GM12864 (cell line): ENCODE results near the gene PLAC1.

Source experiments
- DNase-seq: peaks from one replicate; pipeline ENCODE4 v3.0.0-alpha.2; 2011; ENCODE audit warnings: low read depth
- H3K4me3 ChIP-seq: 2 replicates; pipeline ENCODE4 v1.5.1; 2011; ENCODE audit warnings: mild to moderate bottlenecking, low read depth, low read length, control low read depth
- TF ChIP-seq, protein P1 (sequence below): IDR thresholded peaks from 2 replicates; pipeline ENCODE4 v1.5.1; 2011; ENCODE audit warnings: low read depth, mild to moderate bottlenecking, moderate library complexity, low read length, control low read depth, inconsistent platforms; ENCODE audit errors: missing control alignments

Gene PLAC1

DNA sequence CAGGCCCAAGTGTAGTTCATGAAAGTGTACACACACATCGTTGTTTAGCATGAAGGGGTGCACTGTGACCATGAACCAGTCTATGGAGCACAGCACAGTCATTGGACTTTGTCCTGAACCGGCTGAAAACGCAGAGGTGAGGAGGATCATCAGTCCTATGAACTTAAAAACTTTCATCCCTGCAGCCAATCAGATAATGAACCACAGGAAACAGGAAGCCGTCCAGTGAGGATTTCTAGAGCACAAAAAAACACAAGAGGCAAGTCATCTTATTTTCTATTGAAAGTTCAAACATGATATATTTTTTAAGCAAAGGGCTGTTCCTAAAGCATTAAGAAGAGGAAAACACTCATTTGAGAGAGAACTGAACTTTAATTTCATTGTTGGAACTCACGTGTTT is 91.8 kb downstream of the PLAC1 start:
- no peak overlapping the region for H3K4me3 ChIP-seq
- TF ChIP-seq, protein P1, sequence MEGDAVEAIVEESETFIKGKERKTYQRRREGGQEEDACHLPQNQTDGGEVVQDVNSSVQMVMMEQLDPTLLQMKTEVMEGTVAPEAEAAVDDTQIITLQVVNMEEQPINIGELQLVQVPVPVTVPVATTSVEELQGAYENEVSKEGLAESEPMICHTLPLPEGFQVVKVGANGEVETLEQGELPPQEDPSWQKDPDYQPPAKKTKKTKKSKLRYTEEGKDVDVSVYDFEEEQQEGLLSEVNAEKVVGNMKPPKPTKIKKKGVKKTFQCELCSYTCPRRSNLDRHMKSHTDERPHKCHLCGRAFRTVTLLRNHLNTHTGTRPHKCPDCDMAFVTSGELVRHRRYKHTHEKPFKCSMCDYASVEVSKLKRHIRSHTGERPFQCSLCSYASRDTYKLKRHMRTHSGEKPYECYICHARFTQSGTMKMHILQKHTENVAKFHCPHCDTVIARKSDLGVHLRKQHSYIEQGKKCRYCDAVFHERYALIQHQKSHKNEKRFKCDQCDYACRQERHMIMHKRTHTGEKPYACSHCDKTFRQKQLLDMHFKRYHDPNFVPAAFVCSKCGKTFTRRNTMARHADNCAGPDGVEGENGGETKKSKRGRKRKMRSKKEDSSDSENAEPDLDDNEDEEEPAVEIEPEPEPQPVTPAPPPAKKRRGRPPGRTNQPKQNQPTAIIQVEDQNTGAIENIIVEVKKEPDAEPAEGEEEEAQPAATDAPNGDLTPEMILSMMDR: no peak
- no peak for DNase-seq

GRCh38 chrX:134562002-134562401 is 96.3 kb downstream of the PLAC1 start:
- DNase-seq: no peak
- H3K4me3 ChIP-seq: no peak overlapping the region
- TF ChIP-seq, protein P1: no peak

DNA sequence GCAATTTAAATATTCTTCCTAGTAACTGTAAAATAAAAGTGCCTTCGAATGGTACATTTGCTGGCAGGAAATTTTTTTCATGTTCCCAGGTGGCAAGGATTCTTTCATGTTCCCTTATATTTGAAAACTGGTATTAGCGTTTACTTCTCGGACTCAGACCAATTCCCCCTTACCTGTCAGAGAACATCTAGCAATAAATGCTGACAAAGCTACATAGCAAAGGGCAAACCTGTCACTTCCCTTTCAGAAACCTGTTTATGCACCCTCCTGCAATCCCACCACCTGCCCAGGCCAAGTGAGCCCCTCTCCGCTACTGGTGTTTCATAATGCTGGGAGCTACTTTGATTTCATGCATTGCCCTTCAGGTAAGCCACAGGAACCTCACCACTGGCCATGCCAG is 100.1 kb downstream of the PLAC1 start:
- no peak overlapping the region for H3K4me3 ChIP-seq
- TF ChIP-seq, protein P1: no peak
- no peak for DNase-seq

- TF ChIP-seq, protein P1: no peak
- DNase-seq: no peak
- H3K4me3 ChIP-seq: no peak overlapping the region
These were observed 104.0 kb downstream of the PLAC1 start for GRCh38 chrX:134554291-134554690.

GRCh38 chrX:134552351-134552750 is 105.9 kb downstream of the PLAC1 start:
- no peak for DNase-seq
- TF ChIP-seq, protein P1: no peak

DNA sequence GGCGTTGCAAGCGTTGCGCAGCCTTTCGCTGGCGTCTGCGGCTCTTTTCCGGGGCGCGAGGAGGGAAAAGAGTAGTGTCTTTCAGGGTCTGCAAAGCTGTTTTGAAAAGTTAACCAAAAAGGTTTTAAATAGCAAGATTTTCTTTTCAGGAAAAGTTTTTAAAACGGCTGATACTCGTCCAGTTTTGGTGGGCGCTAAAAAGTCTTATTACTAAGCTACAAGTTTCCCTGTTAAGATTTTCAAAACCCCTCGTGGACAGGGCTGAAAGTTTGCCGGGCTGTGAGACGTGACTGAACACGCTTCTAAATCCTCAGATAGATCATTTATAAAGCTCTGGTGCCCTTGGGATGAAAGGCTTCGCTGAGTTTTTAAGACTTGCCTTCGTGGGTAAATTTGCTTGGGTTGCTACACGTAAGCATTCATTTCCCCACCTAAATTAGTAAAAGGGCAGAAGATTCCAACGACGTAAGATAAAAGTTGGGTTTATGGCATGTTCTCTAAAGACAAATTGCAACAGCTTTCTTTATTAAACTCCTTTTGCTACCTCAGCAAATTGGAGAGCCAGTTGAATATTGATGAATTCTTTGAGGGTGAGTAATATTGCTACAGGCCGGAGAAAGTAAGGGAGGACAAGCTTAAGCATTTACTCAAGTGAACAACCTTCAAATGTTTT is 106.8 kb downstream of the PLAC1 start:
- DNase-seq: no peak
- TF ChIP-seq, protein P1: no peak
- H3K4me3 ChIP-seq: no peak overlapping the region

More at GRCh38 chrX:134552351-134552750, 105.9 kb downstream of the PLAC1 start:
- H3K4me3 ChIP-seq: no peak overlapping the region
